NCI-H1694 (cell line): ENCODE measurements around the gene SFTPA1.
"Not testable (repeated sequence)": the region's sequence is repeated elsewhere in the genome, so short reads cannot be mapped to it uniquely, and the experiment has no call there.

Experiments used
- DNase-seq: peaks from one replicate; lab custom pipeline; 2025; lab: John Stamatoyannopoulos, UW

SFTPA1 gene

DNA sequence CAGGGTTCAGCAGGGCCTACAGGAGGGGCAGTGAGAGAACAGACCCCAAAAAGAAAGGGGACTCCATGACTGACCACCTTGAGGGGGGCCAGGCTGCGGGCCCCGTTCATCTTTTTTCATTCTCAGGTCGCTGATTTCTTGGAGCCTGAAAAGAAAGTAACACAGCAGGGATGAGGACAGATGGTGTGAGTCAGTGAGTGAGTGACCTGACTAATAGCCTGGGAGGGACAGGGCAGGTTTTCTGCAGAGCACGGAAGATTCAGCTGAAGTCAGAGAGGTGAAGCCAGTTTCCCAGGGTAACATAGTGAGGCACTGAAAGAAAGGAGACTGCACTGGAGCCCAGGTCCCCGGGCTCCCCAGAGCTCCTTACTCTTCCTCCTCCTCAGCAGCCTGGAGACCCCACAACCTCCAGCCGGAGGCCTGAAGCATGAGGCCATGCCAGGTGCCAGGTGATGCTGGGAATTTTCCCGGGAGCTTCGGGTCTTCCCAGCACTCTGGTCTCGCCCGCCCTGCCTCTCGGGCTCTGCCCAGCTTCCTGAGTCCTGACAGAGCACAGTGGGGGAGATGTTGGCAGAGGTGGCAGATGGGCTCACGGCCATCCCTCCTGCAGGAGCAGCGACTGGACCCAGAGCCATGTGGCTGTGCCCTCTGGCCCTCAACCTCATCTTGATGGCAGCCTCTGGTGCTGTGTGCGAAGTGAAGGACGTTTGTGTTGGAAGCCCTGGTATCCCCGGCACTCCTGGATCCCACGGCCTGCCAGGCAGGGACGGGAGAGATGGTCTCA lies 646 bp downstream of the SFTPA1 start:
- not testable (repeated sequence) for DNase-seq

DNA sequence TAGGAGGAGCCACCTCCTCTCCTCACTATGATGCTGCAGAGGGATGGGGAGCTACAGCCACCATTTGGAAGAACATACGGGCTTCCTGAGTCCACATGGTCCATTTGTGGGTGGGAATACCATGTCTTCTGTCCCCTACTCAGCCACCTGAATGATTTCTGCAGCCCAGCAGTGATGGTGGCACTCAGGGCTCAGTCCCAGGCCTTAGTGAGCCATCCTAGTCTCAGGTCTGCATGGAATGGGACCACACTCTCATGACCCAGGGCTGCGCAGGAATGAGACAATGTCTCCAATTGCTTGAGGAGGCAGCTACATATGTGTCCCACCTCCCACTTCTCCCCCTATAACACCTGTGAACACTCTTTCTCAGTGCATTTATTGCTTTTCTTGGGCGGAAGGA lies 4.8 kb downstream of the SFTPA1 start:
- no peak for DNase-seq

DNA sequence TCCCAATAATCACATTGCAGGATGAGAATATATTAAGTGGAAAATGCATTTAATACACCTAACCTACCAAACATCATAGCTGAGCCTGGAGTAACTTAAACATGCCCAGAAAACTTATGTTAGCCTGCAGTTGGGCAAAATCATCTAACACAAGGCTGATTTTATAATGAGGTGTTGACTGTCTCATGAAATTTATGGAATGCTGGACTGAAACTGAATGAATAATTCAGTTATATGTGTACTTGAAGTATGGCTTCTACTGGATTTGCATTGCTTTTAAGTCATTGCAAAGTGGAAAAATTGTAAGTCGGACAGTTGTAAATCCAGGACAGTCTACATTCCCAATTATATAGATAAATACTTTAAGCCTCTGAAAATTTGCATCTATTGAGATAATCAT lies 5.4 kb downstream of the SFTPA1 start:
- no peak for DNase-seq

DNA sequence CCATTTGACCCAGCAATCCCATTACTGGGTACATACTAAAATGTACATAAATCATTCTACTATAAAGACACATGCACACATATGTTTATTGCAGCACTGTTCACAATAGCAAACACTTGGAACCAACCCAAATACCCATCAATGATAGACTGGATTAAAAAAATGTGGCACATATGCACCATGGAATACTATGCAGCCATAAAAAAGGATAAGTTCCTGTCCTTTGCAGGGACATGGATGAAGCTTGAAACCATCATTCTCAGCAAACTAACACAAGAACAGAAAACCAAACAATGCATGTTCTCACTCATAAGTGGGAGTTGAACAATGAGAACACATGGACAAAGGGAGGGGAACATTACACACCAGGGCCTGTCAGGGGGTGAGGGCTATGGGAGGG lies 12.9 kb downstream of the SFTPA1 start:
- not testable (repeated sequence) for DNase-seq

DNA sequence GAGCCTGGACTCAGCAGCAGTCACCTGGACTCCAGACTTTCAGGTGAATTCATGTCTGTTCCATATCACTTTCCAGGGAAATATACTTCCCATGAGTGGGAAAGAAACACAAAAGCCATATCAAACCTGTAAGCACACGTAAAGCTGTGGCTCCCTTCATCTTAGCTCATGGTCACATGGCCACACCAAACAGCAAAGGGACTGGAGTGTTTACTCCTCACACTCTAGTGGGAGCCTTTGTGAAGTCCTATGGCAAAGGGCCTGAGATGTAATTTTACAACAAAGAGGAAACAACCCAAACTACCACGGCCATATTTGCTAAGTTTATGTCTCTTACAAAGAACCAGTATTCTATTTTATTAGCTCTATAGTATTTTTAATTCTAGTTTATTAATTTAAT lies 16.3 kb downstream of the SFTPA1 start:
- DNase-seq = no peak

DNA sequence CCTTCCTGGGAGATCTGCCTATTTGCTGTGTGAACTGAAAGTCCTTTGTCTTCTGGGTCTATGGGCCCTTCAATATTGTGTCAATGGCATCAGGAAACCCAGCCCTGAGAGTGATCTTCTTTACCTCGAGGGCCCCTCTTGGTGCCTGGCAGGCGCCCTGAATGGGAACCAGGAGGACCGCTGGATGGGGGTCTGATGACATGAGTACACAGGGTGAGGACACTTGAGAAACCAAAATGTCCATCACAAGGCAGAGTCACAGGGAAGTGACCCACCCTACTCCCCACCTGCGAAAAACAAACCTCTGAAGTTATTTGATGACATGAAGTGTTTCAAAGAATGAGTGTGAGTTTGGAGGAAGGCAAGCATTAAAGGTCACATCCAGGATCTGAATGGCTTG lies 17.3 kb downstream of the SFTPA1 start:
- DNase-seq = no peak

DNA sequence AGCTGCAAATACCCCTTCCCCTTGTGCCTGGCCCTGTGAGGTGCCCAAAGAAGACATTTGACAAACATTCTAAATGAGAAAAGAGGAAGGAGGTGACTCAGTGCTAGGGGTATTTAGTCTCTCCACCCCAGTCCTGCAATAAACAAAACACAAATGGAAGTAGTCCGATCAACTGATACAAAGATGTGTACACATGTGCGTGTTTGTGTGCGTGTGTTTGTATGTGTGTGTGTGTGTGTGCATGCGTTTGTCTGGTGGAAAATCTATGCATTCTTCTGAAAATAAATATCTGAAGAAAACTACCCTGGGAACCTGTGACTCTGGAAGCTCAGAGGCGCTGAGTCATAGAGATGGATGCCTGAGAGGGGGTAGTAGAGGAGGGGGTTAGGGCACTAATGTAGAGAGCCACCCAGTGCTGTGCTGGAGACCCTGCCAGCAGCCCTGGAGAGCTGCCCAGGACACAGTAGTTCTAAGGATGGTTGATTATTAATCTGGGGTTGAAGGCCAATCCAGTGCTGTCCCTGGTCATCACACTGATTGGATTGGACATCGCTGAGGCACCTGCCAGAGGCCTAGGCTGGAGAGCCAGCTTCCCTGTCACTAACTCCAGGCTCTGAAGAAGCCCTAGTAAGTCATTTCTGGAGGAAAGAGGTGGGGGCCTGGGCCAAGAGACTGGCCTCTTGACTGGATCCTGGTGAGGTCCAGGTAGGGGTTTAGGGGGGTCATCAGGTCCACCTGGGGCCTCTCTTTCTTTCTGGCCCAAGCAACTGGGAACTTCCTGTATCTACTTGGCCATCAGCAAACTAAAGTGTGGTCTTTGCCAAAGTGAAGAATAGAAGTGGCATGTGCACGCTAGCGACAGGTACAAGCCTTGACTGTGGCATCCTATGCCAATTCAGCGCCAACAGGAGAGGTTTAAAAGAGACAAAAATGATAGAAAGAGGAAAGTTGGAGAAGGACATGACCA lies 18.5 kb downstream of the SFTPA1 start:
- DNase-seq = no peak

DNA sequence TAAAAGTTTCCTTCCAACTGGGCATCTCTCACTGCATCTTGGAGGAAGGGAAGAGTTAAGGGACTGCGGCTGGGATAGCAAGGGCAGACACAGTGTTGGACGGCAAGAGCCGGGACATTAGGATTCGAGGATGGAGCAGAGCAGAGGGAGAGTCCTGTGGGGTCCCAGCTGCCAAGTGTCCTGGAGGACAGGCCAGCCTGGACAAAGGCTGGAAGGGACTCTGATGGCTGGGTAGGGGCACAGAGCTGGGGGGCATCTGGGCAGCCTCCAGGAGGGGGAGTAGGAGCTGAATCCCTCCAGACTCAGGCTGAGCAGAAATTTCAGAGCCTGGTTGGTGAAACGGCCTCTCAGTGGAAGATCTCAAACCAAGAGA lies 19.2 kb downstream of the SFTPA1 start:
- DNase-seq = no peak

DNA sequence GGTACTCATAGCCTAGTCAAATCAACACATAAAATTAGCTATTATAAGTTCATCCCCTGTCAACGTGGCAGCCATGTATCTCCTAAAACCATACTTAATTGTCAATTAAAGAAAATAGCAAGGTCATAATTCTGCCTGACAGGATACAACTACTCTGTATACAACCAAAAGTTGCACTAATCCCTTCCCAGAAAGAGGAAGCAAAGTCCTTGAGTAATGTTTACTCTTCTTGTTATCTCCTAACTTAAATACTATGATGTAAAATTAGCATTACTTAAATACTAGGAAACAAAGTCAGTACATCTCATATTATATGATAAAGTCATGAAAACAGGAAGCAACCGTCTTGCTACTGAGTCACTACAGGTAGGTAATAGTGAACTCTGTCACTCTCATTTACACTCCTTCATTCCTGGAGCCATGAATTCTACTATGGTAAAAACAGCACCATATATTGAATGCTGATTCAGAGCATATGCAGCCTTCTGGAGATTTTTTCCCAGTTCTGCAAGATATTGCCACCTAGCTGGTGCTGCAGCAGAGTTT lies 26.0 kb downstream of the SFTPA1 start:
- DNase-seq = not testable (repeated sequence)

DNA sequence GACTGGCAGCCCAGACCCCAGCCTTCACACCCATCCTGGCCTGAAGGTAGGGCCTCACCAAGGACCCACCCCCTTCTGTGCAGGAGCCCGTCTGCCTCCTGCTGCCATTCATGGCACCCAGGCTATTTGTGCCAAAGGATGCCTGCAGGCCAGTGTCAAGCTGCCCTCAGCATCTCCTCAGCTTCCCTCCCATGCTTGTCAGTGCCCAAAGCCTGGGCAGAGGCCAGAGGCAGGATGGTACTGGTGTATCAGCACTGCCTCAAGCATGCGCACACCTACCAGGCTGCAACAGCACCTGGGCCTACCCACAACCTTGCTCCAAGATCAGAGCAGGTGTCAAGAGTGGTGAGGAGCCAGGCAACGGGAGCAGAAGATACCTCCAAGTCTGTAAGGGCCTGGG lies 27.6 kb downstream of the SFTPA1 start:
- DNase-seq = no peak

DNA sequence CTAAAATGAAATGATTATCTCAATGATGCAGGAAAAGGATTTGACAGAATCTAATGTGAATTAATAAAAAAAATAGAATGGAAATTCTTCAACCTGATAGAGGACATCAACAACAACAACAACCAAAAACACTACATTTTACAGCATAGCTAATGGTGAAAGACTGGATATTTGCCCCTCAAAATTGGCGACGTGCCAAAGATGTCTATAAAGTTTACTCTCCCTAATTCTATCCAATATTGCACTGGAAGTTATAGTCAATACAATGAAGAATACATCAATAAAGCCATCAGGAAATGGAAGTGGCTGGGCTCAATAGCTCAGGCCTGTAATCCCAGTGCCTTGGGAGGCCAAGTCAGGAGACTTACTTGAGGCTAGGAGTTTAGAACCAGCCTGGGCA lies 42.0 kb downstream of the SFTPA1 start:
- not testable (repeated sequence) for DNase-seq

DNA sequence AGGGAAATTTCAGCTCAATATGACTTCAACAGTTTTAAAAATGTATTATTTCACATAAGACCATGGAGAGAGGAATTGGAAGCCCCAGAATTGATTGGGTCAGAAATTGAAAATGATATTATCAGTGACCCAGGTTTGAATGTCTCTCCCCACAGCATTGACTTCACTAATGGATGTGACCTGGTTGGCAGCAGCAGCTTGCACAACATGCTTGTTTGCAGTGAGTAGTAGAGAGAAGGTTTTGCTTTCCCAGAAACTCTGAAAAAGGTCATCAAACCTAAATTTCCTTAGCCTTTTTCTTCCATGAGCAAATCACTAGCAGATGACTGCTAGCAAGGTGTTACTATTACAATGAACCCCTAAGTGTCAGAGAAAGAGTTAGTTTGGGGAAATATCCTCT lies 52.5 kb downstream of the SFTPA1 start:
- DNase-seq = not testable (repeated sequence)

DNA sequence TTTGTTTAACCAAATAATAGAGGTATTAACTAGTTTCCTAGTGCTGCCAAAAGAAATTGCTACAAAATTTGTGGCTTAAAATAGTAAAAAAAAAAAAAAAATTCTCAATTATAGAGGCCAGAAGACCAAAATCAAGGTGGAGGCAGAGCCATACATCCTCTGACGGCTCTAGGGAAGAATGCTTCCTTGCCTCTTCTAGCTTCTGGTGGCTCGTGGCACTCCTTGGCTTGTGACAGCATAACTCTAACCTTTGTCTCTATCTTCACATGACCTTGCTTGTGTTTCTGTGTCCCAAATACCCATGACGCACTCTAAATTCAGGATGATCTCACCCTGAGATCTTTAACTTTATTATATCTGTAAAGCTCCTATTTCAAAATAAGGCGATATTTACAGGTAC lies 53.9 kb downstream of the SFTPA1 start:
- not testable (repeated sequence) for DNase-seq
